GM12874 (cell line): Measurements from ENCODE around the gene SRL.

Source experiments
- CTCF ChIP-seq: IDR thresholded peaks from 2 replicates; pipeline ENCODE4 v1.5.1; 2011; ENCODE audit warnings: low read depth, mild to moderate bottlenecking, control low read depth, low read length, moderate library complexity; ENCODE audit not compliant: insufficient read depth

Gene SRL

GRCh38 chr16:4231886-4232285 lies 10.0 kb downstream of the SRL start:
- TF ChIP-seq CTCF = no peak

GRCh38 chr16:4231367-4231766 lies 10.5 kb downstream of the SRL start:
- TF ChIP-seq CTCF = no peak

GRCh38 chr16:4227040-4227332 lies 14.9 kb downstream of the SRL start:
- TF ChIP-seq CTCF = no peak

GRCh38 chr16:4226251-4227039 lies 15.4 kb downstream of the SRL start:
- no peak for TF ChIP-seq CTCF

GRCh38 chr16:4225075-4225474 lies 16.8 kb downstream of the SRL start:
- TF ChIP-seq CTCF = no peak

GRCh38 chr16:4220358-4220757 lies 21.5 kb downstream of the SRL start:
- TF ChIP-seq CTCF = no peak

GRCh38 chr16:4218202-4218601 lies 23.7 kb downstream of the SRL start:
- TF ChIP-seq CTCF = no peak
